Pancreas (tissue), 10 donors: ENCODE results near the gene TRAFD1. TPM values are rescaled to one million over a fixed set of nuclear protein-coding genes. Genes with fewer than 3 reads are reported as not detected.

Source experiments
- ATAC-seq, 4 donors: fragments of 200-7000 bp; cut with Tn5 transposase; one replicate each; pipeline versions ENCODE4 v1.8.0 to v1.9.1; 2020; ENCODE audit warnings: mild to moderate bottlenecking in 4 of 4, moderate library complexity in 4 of 4
- DNase-seq, 6 donors: peaks; one replicate each; pipeline ENCODE4 v3.0.0-alpha.2; 2020
- FAIRE-seq: peaks from 2 replicates; lab custom pipeline; 2012; peaks lifted over from hg19 to GRCh38; lab: Jason Lieb, UNC
- H3K27ac ChIP-seq, 4 donors: fragments of 200-600 bp; sonication (generic); 1 replicate in 3 of 4; 2 replicates in 1 of 4; pipeline versions ENCODE4 v1.5.0 to v1.8.0; 2020
- H3K27me3 ChIP-seq, 4 donors: fragments of 200-600 bp; one replicate each; pipeline ENCODE4 v1.8.0; 2021
- H3K36me3 ChIP-seq, 3 donors: fragments of 200-600 bp; sonication (generic) in 1 of 3; one replicate each; pipeline versions ENCODE4 v1.5.0 to v1.8.0; 2020 to 2021
- H3K4me1 ChIP-seq, 3 donors: fragments of 200-600 bp; one replicate each; pipeline ENCODE4 v1.8.0; 2021
- H3K4me3 ChIP-seq, 4 donors: fragments of 200-600 bp; sonication (generic) in 2 of 4; one replicate each; pipeline versions ENCODE4 v1.5.0 to v1.8.0; 2020 to 2021
- H3K9me3 ChIP-seq, 4 donors: fragments of 200-600 bp; one replicate each; pipeline ENCODE4 v1.8.0; 2021
- WGBS, 2 donors: extraction: QIAGEN DNeasy Blood & Tissue Kit; methylation state at CpG; one replicate each; pipeline ENCODE4 v1.1.7; 2013; 5-methylcytosine and 5-hydroxymethylcytosine counted together
- intact Hi-C, 3 donors: fragments of 100-400 bp; cut with DNase I; formaldehyde crosslinking; loops; one replicate each; pipeline versions ENCODE4 v1.11.1 to v1.14.2; 2022
- microRNA-seq, 2 donors: library from miRNA; unstranded; fragments of <30 nt; microRNA quantifications; one replicate each; pipeline versions ENCODE4 to v1.1.0, GENCODE V29; 2019 to 2020
- polyA plus RNA-seq, 2 donors: library from polyadenylated mRNA; stranded (reverse); fragments of 200-250 nt; gene quantifications; one replicate each; pipeline ENCODE4 v1.2.3, GENCODE V29; 2013
- total RNA-seq, 6 donors: library from RNA; stranded (reverse); fragmentation: NEBNext Ultra II Directional in 4 of 6; extraction: Animal tissue kit (Norgen Biotek cat#: 25700) in 4 of 6; gene quantifications; one replicate each; pipeline versions ENCODE4 v1.2.1 to v1.2.4, GENCODE V29; 2021 to 2023
- TF ChIP-seq, protein P1 (sequence below), 4 donors: fragments of 200-600 bp; sonication (generic) in 3 of 4; IDR thresholded peaks; one replicate each; pipeline versions ENCODE4 v1.5.0 to v1.8.0; 2021; ENCODE audit warnings: antibody characterized with exemption in 4 of 4
- donor health status: healthy with polysubstance abuse.
- donor health status: DM: no; HTN: no; CAD: no; lungs with moderate emphysema.
- donor health status: DM: no; HTN: no; CAD: no.
- donor health status: control.
- donor health status: control.
- donor health status: Bipolar disorder and iron deficiency.
- donor health status: DM: yes; HTN: yes; CAD: no.
- donor health status: DM: no; HTN: no; CAD: no.
- donor health status: DM: no; HTN: no; CAD: no.
- donor health status: DM: yes; HTN: yes; CAD: no.

TRAFD1 gene
- total and polyA plus RNA-seq, 8 donors = 5.9 to 18.2 (median 8.5) TPM

DNA sequence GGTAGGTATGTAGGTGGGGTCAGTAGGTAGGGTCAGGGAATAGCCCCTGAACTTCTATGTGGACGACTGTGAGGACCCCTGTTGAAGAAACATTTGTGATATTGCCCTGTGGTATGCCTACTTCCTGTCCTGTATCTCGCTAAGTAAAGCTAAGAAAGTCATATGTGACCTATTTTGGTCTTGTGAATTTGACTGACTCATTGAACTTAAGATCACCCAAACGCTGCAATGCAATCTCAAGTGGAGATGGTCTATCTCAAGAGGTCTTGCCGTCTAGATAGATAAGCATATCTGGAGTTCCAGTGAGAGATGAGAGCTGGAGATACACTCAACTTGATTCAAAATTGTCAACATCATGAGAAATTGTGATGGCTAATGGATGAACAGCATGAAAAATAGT lies 73.8 kb downstream of the TRAFD1 start:
- TF ChIP-seq, protein P1, sequence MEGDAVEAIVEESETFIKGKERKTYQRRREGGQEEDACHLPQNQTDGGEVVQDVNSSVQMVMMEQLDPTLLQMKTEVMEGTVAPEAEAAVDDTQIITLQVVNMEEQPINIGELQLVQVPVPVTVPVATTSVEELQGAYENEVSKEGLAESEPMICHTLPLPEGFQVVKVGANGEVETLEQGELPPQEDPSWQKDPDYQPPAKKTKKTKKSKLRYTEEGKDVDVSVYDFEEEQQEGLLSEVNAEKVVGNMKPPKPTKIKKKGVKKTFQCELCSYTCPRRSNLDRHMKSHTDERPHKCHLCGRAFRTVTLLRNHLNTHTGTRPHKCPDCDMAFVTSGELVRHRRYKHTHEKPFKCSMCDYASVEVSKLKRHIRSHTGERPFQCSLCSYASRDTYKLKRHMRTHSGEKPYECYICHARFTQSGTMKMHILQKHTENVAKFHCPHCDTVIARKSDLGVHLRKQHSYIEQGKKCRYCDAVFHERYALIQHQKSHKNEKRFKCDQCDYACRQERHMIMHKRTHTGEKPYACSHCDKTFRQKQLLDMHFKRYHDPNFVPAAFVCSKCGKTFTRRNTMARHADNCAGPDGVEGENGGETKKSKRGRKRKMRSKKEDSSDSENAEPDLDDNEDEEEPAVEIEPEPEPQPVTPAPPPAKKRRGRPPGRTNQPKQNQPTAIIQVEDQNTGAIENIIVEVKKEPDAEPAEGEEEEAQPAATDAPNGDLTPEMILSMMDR (IDR thresholded peaks at IDR 0.05) = no peak
- H3K9me3 ChIP-seq = no peaks in the 10 kb centered on the region
- intact Hi-C loops = loop anchor here in 1 of 3 donors (10.0 kb wide), 1 partner anchor 186 kb away; the partner anchor contains the start of gene HECTD4
- H3K27ac ChIP-seq = no peak overlapping the region
- no peak overlapping the region for H3K4me3 ChIP-seq
- ATAC-seq = no peak
- no peak for DNase-seq
- H3K27me3 ChIP-seq = no peaks in the 10 kb centered on the region
- no peak for FAIRE-seq
- H3K36me3 ChIP-seq = peaks cover 0 to 32% (median 13%) of the 10 kb centered on the region in 3 donors
- WGBS, 2 donors = 64 to 69% methylated on average over 4 of the region's 4 CpGs
- no peaks in the 10 kb centered on the region for H3K4me1 ChIP-seq

Small RNAs within 50 kb of the gene (microRNA-seq; reads per million reads assigned to microRNA genes)
- 0 to 0.29 reads per million in 2 donors for gene MIR6861

Other genes with a start within 250 kb of the TRAFD1 start
- gene TMEM116, start 112.4 kb upstream of the TRAFD1 start, total RNA-seq = 1 to 10 TPM; 3.3 to 7.3 (median 4.2) TPM
- gene TMEM116, start 112.4 kb upstream of the TRAFD1 start, polyA plus RNA-seq = 1 to 10 TPM; 2.5 to 5.3 TPM
- 10 to 100 TPM; 48.5 to 81.9 (median 66.2) TPM for gene ERP29, start 112.1 kb upstream of the TRAFD1 start, total RNA-seq
- 100 to 1,000 TPM in 1 of 2 donors, 10 to 100 TPM in 1; 54.5 to 101 TPM for gene ERP29, start 112.1 kb upstream of the TRAFD1 start, polyA plus RNA-seq
- 10 to 100 TPM in 5 of 6 donors, 1 to 10 TPM in 1; 7.6 to 14.1 (median 12.5) TPM for gene NAA25, start 16.8 kb upstream of the TRAFD1 start, total RNA-seq
- gene NAA25, start 16.8 kb upstream of the TRAFD1 start, polyA plus RNA-seq = 1 to 10 TPM; 5.0 to 7.0 TPM